Colon (tissue), 2 donors: ENCODE measurements around the gene PLCB4.

Experiments used
- FAIRE-seq: peaks from 2 replicates; lab custom pipeline; 2012; peaks lifted over from hg19 to GRCh38; lab: Jason Lieb, UNC
- donor health status: control.
- donor health status: control.

The PLCB4 gene

DNA sequence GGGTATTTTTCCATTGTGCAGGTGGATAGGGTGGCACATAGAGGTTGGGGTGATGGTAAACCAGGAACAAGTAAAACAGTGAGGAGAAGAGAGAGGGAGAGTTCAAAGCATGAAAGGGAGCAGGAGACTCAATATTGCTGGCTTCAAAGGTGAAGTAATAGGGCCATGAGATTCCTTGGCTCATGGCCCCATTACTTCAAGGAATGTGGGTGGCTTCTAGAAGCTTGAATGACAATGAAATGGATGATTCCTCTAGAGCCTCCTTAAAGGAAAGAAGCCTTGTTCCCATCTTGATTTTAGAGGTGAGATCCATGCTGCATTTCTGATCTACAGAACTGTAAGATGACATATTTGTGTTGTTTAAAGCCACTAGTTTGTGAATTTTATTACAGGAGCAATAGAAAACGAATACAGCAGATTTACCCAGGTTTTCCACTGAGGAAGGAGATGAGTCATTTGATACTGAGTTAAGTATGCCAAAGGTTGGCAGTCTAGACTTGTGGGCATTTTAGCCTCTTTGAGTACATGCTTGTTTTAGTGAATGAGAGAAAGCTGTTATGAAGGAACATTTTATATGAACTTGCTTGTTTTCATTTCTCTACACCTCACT is 110.4 kb downstream of the PLCB4 start:
- FAIRE-seq, result no peak

DNA sequence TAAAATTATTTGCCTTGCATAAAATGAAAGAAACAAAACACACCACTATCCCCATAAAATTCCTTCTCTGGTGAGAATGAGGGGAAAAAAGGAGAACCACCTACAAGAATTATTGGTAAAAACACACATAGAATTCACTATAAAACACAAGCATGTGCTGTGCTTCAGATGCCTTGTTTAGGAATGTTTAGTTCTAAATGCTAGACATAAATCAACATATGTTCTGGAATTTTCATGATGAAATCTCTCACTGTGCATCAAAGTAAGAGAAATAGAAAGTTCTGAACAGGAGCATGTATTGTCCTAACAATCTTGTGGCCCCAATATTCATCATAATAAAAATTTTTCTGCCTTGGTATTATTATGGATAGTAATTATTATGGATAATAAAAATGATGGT is 111.0 kb downstream of the PLCB4 start:
- FAIRE-seq, result no peak

- no peak for FAIRE-seq
Measured at GRCh38 chr20:9180481-9181257, 111.8 kb downstream of the PLCB4 start.

DNA sequence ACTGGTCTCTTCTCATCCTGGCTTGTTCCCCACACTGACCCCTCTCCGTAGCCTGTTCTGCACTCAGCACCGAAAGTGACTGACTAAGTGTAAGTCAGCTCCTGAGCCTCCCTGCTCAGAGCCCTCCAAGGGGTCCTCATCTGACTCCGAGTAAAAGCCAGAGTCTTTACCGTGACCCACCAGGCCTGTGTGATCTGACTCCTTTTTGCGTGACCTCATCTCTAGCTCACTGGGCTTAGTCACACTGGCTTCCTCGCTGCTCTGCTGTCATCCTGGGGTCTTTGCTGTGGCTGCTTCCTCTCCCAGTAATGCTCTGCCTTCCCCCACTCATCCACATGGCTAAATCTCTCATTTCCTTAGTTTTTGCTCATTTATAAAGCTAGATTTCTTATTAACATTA is 116.6 kb downstream of the PLCB4 start:
- no peak for FAIRE-seq

DNA sequence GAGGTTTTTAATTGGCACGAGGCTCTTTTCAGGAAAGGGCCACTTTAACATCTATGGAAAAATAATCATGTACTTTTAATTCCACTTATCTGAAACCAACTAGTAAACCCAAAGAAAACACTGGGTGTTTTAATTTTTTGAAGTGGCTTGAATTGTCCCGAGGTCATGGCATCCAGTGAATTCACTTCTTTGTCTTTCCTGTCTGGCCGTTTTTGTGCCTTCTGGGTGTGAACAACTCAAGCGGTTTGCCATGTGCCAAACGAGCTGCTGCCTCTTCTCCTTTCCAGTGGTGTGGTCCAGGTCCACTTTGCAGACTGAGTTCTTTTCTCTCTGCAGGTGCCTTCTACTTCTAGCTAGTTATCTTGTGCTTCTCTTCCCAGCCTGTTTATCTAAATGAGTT is 117.5 kb downstream of the PLCB4 start:
- no peak for FAIRE-seq

DNA sequence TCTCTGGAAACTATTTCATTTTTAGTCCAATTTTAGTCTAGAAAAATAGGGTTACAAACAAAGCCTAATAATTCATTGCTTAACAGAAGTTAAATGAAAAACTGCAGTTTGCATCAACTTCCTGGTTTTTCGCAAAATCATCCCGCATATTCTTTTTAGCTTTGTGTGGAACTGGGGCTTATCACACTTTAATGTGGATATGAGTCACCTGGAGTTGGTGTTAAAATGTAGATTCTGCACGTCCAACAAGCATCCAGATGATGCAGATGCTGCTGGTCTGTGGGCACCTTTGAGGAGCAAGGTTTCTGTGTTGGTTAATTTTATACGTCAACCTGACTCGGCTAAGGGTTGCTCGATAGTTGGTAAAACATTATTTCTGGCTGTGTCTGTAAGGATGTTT is 126.1 kb downstream of the PLCB4 start:
- FAIRE-seq, result no peak

DNA sequence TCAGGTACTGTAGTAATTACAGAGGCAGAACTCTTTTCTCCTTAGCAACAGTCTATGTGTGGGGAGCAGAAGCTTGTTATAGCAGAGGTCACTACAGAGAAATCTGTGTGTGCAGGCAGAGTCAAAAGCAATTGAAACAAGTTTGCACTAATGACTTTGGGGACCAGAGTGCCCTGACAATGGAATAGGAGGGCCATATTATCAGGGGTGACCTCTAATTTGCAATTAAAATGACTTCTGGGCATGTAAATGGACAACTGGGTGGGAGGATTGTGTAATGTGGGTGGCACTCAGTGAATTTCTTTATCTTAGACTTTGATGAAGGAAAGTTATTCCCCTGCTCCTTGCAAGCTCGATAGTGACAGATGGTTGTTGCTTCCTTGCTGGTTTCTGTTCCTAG is 127.2 kb downstream of the PLCB4 start:
- FAIRE-seq, result no peak

DNA sequence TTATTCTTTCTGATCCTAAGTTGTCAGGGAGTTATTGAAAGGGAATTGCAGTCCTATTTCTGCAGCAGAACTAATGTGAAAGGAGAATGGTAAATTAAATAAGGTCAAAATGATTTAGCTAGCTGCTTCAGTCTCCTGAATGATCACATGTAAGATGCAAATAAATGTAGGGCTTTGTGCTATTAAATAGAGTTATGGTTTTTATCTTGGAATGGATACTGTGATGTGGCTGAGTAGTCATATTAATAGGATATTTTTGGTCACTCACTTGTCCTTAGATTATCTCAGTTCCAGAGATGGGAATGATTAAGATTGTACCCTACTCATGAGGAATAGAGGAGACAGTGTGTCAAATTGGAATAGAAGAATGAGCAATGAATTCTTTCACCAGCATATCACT is 129.6 kb downstream of the PLCB4 start:
- FAIRE-seq, result no peak

DNA sequence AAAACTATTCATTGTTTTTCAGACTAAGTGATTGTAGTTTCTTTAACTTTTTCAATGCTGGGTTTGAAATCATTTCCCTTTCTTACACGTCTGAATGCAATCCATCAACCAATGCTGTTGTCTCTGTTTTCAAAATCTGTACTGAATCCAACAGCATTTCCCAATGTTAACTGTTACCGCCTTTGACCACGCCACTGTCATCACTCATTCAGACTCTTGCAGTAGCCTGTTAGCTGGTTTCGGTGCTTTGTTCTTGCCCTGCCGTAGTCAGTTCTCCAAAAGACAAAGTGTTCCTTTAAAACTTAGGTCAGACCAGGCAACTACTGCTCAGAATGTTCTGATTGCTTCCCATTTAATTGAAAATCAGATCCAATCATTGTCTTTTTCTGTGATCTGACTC is 131.3 kb downstream of the PLCB4 start:
- no peak for FAIRE-seq

GRCh38 chr20:9200620-9201019 is 131.7 kb downstream of the PLCB4 start:
- FAIRE-seq, result no peak

GRCh38 chr20:9202420-9203080 is 133.7 kb downstream of the PLCB4 start:
- FAIRE-seq, result no peak

DNA sequence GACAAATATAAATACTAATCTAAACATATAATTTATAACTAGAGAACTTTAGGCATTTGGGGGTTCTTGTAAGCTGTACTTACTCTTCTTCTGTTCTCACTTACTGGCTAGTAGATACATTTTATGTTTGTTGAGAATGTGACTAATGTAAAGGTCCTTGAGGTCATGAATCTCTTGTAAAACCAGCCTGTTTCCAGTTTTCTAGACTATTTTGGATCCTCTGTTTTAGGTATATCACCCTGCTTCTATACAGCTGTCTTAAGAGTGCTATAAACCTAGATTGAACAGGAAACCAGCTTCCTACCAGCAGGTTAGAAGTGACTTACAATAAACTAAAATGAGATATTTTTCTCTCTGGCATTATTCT is 134.2 kb downstream of the PLCB4 start:
- FAIRE-seq, result no peak

GRCh38 chr20:9204979-9205378 is 136.1 kb downstream of the PLCB4 start:
- no peak for FAIRE-seq

GRCh38 chr20:9206486-9206885 is 137.6 kb downstream of the PLCB4 start:
- FAIRE-seq, result no peak

DNA sequence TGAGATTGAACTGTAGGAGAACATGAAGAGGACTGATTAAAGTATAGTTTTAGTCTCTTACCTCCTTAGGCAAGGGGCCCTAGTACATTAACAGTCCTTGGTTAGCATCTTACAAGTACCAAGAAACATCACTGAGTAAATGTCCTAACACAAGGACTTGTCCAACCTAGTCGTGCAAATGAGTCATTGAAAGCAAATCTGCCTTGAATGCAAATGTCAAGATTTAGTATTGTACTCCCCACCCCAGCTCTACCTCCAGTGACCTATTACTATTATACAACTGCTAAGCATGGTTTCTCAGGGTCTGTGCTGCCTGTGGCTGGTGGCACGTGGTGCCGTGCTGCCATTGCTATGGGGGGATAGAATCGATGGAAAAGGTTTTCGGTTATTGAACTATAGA is 138.4 kb downstream of the PLCB4 start:
- FAIRE-seq, result no peak

DNA sequence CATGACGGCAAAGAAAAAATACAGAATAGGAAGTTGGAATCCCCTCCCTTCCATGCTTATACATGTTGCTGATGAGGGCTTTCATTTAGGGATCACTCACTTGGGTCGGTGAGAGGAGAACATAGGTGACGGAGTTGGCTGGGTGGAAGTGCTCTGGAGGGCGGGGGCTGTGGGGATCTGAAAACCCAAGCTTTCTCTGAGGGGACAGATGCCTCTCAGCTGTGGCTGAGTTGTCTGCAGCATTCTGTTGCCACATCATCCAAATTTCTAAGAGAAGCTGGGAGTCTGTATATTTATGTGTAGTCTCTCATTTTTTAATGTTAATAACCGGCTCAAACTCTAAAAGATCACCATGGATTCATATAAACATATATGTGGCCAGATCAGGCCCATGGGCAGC is 141.5 kb downstream of the PLCB4 start:
- no peak for FAIRE-seq

GRCh38 chr20:9211016-9211760 is 142.3 kb downstream of the PLCB4 start:
- FAIRE-seq, result no peak

GRCh38 chr20:9212735-9213134 is 143.8 kb downstream of the PLCB4 start:
- FAIRE-seq, result no peak

DNA sequence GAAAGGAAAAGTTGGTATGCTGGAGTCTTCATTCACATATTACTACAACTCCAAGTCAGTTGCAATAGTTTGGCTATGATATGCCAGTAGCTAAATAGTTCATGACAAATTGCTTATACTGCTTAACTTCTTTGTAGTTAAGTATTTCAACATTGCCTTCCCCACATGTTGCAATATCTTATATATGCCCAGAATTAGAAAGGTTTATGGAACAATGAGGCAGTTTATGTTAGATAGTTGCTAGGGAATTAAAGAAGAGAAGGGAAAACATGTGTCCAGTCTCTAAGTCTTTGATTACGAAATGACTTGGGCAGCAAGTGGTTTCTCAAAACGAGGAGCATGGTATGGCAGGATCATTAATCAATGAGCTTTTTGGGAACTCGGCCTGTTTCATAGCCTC is 145.8 kb downstream of the PLCB4 start:
- FAIRE-seq, result no peak

GRCh38 chr20:9215539-9215938 is 146.7 kb downstream of the PLCB4 start:
- no peak for FAIRE-seq

DNA sequence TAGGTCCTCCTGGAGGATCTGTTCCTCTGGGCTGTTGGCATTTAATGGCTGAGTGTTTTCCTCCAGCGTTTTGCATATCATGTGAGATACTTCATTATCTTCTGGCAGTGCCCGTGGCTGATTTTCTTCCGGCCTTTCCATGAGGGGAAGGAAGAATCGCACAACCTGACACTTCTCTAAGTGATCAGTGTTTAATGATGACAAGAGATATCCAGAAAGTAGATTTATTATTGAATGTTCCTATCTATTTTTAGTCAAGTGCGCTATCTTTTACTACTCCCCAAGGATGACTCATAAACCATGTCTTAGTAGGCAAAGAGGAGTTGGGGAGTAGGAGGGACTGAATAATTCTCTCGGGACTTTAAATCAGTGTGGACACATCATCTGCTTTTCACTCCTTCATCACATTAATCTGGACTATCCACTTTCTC is 149.7 kb downstream of the PLCB4 start:
- no peak for FAIRE-seq

DNA sequence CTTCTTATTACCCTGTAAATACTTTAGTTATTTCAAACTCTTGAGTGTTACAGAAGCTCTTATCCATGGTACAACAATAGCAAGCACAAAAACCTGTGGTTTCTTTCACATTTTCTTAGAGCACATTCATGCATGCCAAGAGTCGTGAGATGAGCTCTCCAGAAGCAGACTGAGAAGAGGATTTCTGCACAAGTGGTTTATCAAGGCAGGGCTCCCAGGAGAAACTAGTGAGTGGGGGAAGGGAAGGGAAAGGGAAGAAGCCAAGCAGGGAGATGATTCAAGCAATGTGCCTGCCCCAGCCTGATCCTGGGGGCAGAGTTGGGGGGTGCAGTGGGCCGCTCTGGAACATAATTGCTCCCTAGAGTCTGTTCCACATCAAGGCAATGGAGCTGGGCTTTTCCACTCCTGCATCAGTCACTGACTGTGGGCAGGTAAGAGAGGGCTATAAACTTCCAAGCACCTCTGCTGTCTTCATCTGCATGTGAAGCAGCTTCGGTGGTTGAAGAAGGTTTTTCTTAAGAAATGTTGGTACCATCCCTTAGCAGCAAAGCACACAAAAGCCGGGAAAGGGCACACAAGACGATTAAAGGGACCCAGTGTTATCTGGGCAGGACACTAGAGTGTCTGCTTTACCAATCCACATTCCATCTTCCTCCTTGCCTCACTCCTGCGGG is 152.1 kb downstream of the PLCB4 start:
- FAIRE-seq, result no peak
